H1 (cell line): Measurements from ENCODE around the gene PRELID2. TPM values are rescaled to one million over a fixed set of nuclear protein-coding genes. Genes with fewer than 3 reads are reported as not detected.

Experiments
- CTCF ChIA-PET: fragments of 300-600 bp; sonication (Branson Sonifier 250); formaldehyde crosslinking; loops from one replicate; lab custom pipeline; 2021; ENCODE audit not compliant: partially characterized antibody; lab: Charles Lee
- POLR2A ChIA-PET: fragments of 300-600 bp; sonication (Branson Sonifier 250); formaldehyde crosslinking; loops from one replicate; lab custom pipeline; 2021; ENCODE audit warnings: inconsistent platforms; ENCODE audit not compliant: partially characterized antibody; lab: Charles Lee
- DNase-seq, 2 experiments: peaks; one replicate each; pipeline versions ENCODE4 v3.0.0 to v3.0.0-alpha.2; 2010 to 2022; ENCODE audit warnings: low spot score in 2 of 2, low read depth in 1 of 2, mixed read lengths in 1 of 2
- FAIRE-seq: peaks from 2 replicates; lab custom pipeline; 2011; peaks lifted over from hg19 to GRCh38; lab: Jason Lieb, UNC
- H2AFZ ChIP-seq: 2 replicates; pipeline ENCODE4 v1.8.1; 2012; ENCODE audit warnings: low read length, inconsistent platforms
- H2AK5ac ChIP-seq: 2 replicates; pipeline ENCODE4 v1.6.1; 2013; ENCODE audit warnings: low read depth, low read length
- H2BK120ac ChIP-seq: replicated peaks from 2 replicates; pipeline ENCODE3; 2013; ENCODE audit warnings: low read depth, low read length, inconsistent platforms
- H2BK12ac ChIP-seq: 2 replicates; pipeline ENCODE4 v1.6.1; 2013; ENCODE audit warnings: low read depth, low read length
- H2BK15ac ChIP-seq: 2 replicates; pipeline ENCODE4 v1.6.1; 2013; ENCODE audit warnings: low read length
- H2BK20ac ChIP-seq: 2 replicates; pipeline ENCODE4 v1.6.1; 2013; ENCODE audit warnings: low read length
- H2BK5ac ChIP-seq: 2 replicates; pipeline ENCODE4 v1.6.1; 2013; ENCODE audit warnings: low read depth, low read length
- H3K14ac ChIP-seq: 2 replicates; pipeline ENCODE4 v1.6.1; 2013; ENCODE audit warnings: inconsistent platforms; ENCODE audit not compliant: insufficient read length
- H3K18ac ChIP-seq: 2 replicates; pipeline ENCODE4 v1.6.1; 2013; ENCODE audit warnings: low read length; ENCODE audit errors: extremely low read depth
- H3K23ac ChIP-seq: 2 replicates; pipeline ENCODE4 v1.6.1; 2013; ENCODE audit warnings: inconsistent platforms; ENCODE audit not compliant: insufficient read length
- H3K23me2 ChIP-seq: 2 replicates; pipeline ENCODE4 v1.6.1; 2013; ENCODE audit warnings: low read depth, low read length
- H3K27ac ChIP-seq: 2 replicates; pipeline ENCODE4 v1.6.1; 2011; ENCODE audit warnings: low read depth, low read length, inconsistent platforms
- H3K27me3 ChIP-seq, 4 experiments: replicated peaks in 1 of 4; 1 replicate in 1 of 4; 2 replicates in 3 of 4; pipeline versions ENCODE4 v1.6.1 to v1.8.1; 2011 to 2013; ENCODE audit warnings: low read length in 3 of 4, mild to moderate bottlenecking in 3 of 4, inconsistent platforms in 2 of 4, mixed read lengths in 2 of 4, moderate library complexity in 1 of 4; ENCODE audit not compliant: control insufficient read depth in 3 of 4, insufficient read depth in 3 of 4; ENCODE audit errors: extremely low read depth in 1 of 4
- H3K36me3 ChIP-seq, 4 experiments: 2 replicates each; pipeline versions ENCODE4 v1.6.1 to v1.8.1; 2011 to 2013; ENCODE audit warnings: mild to moderate bottlenecking in 4 of 4, low read length in 3 of 4, moderate library complexity in 2 of 4, control low read depth in 1 of 4, inconsistent platforms in 1 of 4; ENCODE audit not compliant: insufficient read depth in 4 of 4, control insufficient read depth in 2 of 4
- H3K4ac ChIP-seq: replicated peaks from 2 replicates; pipeline ENCODE3; 2013; ENCODE audit warnings: low read length, low read depth, mixed read lengths, inconsistent platforms; ENCODE audit not compliant: insufficient read length
- H3K4me1 ChIP-seq, 4 experiments: replicated peaks in 1 of 4; 1 replicate in 1 of 4; 2 replicates in 3 of 4; pipeline versions ENCODE4 v1.6.1 to v1.8.1; 2011 to 2013; ENCODE audit warnings: low read length in 3 of 4, inconsistent platforms in 2 of 4, mixed read lengths in 1 of 4; ENCODE audit not compliant: insufficient read depth in 4 of 4, control insufficient read depth in 3 of 4
- H3K4me2 ChIP-seq, 2 experiments: 2 replicates each; pipeline versions ENCODE4 v1.6.1 to v1.8.1; 2011 to 2013; ENCODE audit warnings: low read depth in 2 of 2, low read length in 2 of 2, control low read depth in 1 of 2, inconsistent platforms in 1 of 2, mild to moderate bottlenecking in 1 of 2; ENCODE audit not compliant: insufficient read depth in 1 of 2
- H3K4me3 ChIP-seq, 4 experiments: fragments of 200-600, 300-600 bp in 1 of 4; sonication (generic), shearing (Covaris generic), sonication (Bioruptor Twin) in 1 of 4; 2 replicates each; pipeline versions ENCODE4 v1.5.1 to v1.8.1; 2011 to 2016; ENCODE audit warnings: low read length in 4 of 4, low read depth in 3 of 4, control low read depth in 2 of 4, inconsistent platforms in 2 of 4, mild to moderate bottlenecking in 2 of 4, mixed read lengths in 1 of 4, moderate library complexity in 1 of 4; ENCODE audit not compliant: insufficient read depth in 2 of 4; ENCODE audit errors: extremely low read depth in 1 of 4
- H3K56ac ChIP-seq: replicated peaks from 2 replicates; pipeline ENCODE3; 2013; ENCODE audit warnings: low read depth, mild to moderate bottlenecking, mixed read lengths, low read length, inconsistent platforms; ENCODE audit not compliant: insufficient read length
- H3K79me1 ChIP-seq: 2 replicates; pipeline ENCODE4 v1.6.1; 2013; ENCODE audit warnings: low read depth, low read length, control low read depth
- H3K79me2 ChIP-seq, 2 experiments: 2 replicates each; pipeline versions ENCODE4 v1.6.1 to v1.8.1; 2012 to 2013; ENCODE audit warnings: low read length in 2 of 2, mild to moderate bottlenecking in 2 of 2, inconsistent platforms in 1 of 2; ENCODE audit not compliant: insufficient read depth in 2 of 2, control insufficient read depth in 1 of 2
- H3K9ac ChIP-seq, 4 experiments: replicated peaks in 1 of 4; 1 replicate in 1 of 4; 2 replicates in 3 of 4; pipeline versions ENCODE4 v1.6.1 to v1.8.1; 2011 to 2013; ENCODE audit warnings: low read depth in 3 of 4, low read length in 3 of 4, control low read depth in 2 of 4, mild to moderate bottlenecking in 2 of 4, moderate library complexity in 2 of 4, inconsistent platforms in 1 of 4; ENCODE audit errors: extremely low read depth in 1 of 4
- H3K9me3 ChIP-seq, 2 experiments: 2 replicates each; pipeline versions ENCODE4 v1.6.1 to v1.8.1; 2012 to 2013; ENCODE audit warnings: mild to moderate bottlenecking in 2 of 2, moderate library complexity in 2 of 2, control low read depth in 1 of 2, inconsistent platforms in 1 of 2, low read depth in 1 of 2, low read length in 1 of 2, mixed read lengths in 1 of 2; ENCODE audit not compliant: insufficient read depth in 2 of 2
- H4K20me1 ChIP-seq, 2 experiments: replicated peaks in 1 of 2; 2 replicates each; pipeline versions ENCODE3 to v1.8.1; 2011 to 2013; ENCODE audit warnings: inconsistent platforms in 2 of 2, low read length in 2 of 2, mild to moderate bottlenecking in 1 of 2; ENCODE audit not compliant: insufficient read depth in 2 of 2, control insufficient read depth in 1 of 2
- H4K5ac ChIP-seq: 2 replicates; pipeline ENCODE4 v1.6.1; 2013; ENCODE audit warnings: low read length, low read depth, mixed read lengths, inconsistent platforms; ENCODE audit not compliant: insufficient read length
- H4K8ac ChIP-seq: 2 replicates; pipeline ENCODE4 v1.8.0; 2013; ENCODE audit warnings: mild to moderate bottlenecking, moderate library complexity, low read length, inconsistent platforms; ENCODE audit not compliant: insufficient read depth; ENCODE audit errors: extremely low read depth
- H4K91ac ChIP-seq: replicated peaks from 2 replicates; pipeline ENCODE3; 2013; ENCODE audit warnings: low read length, mixed read lengths, inconsistent platforms; ENCODE audit not compliant: insufficient read length
- CBX5 ChIP-seq: fragments of 300-800, 300-1000 bp; sonication (generic); IDR thresholded peaks from 2 replicates; pipeline ENCODE4 v1.7.1; 2016; ENCODE audit warnings: antibody characterized with exemption, low read length, low read depth
- POLR2AphosphoS5 ChIP-seq: IDR thresholded peaks from 2 replicates; pipeline ENCODE4 v1.6.1; 2011; ENCODE audit warnings: low read depth, low read length
- SP4 ChIP-seq: IDR thresholded peaks from 2 replicates; pipeline ENCODE4 v1.6.1; 2012; ENCODE audit warnings: low read length, inconsistent platforms
- TEAD4 ChIP-seq: IDR thresholded peaks from 2 replicates; pipeline ENCODE4 v1.6.1; 2012; ENCODE audit warnings: low read depth, low read length, inconsistent platforms, mixed read lengths
- polyA plus RNA-seq, 7 experiments: library from polyadenylated mRNA; depleted of rRNA in 3 of 7; stranded (reverse) in 5 of 7; unstranded in 2 of 7; fragments of >200 nt in 5 of 7; fragments of 200-250 nt in 2 of 7; gene quantifications; 1 replicate in 5 of 7; 2 replicates in 1 of 7; 4 replicates in 1 of 7; pipeline versions ENCODE4 v1.2.1 to v1.2.3, GENCODE V29; 2011 to 2013; ENCODE audit warnings: missing spikeins in 2 of 7, mixed read lengths in 2 of 7
- total RNA-seq: library from RNA; stranded (reverse); fragmentation: NEBNext Ultra II Directional; extraction: Animal tissue kit (Norgen Biotek cat#: 25700); gene quantifications from 2 replicates; pipeline ENCODE4 v1.2.1, GENCODE V29; 2021

PRELID2 gene
- total and polyA plus RNA-seq, 2 of the 8 experiments (the other 6 are each of a cell fraction or from before 2014, with no cell fraction given) = 2.2 to 7.8 TPM

DNA sequence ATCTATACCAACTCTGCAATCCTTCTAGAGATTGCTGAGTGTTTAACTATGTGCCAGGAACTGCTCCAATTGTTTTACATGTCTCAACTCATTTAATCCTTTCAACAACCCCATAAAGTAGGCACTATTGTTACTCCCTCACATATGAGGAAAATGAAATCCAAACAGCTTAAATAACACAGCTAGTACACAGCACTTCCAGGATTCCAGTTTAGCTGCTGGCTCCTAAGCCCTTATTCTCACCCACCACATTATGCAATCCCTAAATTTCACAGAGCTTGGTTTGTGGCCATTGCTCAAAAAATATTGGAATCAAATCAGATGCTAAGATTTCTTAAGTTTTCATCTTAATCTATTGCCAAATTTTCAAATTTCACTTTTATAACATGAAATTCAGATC is 84.9 kb downstream of the PRELID2 start:
- FAIRE-seq = no peak
- TF ChIP-seq TEAD4 = no peak
- TF ChIP-seq POLR2AphosphoS5 = no peak
- no peak for TF ChIP-seq SP4
- no peak for TF ChIP-seq CBX5
- Histone ChIP-seq H4K20me1 (no peaks in the 10 kb centered on the region), H2BK15ac (no peak overlapping the region), H3K56ac (no peak overlapping the region), H3K27me3 (no peaks in the 10 kb centered on the region), H2AFZ (no peak overlapping the region), H2BK5ac (no peak overlapping the region), H3K27ac (no peak overlapping the region), H3K14ac (no peak overlapping the region), H3K18ac (no peak overlapping the region), H3K9ac (no peak overlapping the region), H3K23me2 (no peaks in the 10 kb centered on the region), H2BK12ac (no peak overlapping the region), H3K79me2 (no peaks in the 10 kb centered on the region), H4K8ac (no peak overlapping the region), H3K79me1 (no peaks in the 10 kb centered on the region), H3K4me1 (no peaks in the 10 kb centered on the region), H3K4me2 (no peak overlapping the region), H2BK120ac (no peak overlapping the region), H4K5ac (no peak overlapping the region), H3K9me3 (no peaks in the 10 kb centered on the region), H3K23ac (no peak overlapping the region), H2BK20ac (no peak overlapping the region), H3K4me3 (no peak overlapping the region), H2AK5ac (no peak overlapping the region), H4K91ac (no peak overlapping the region), H3K4ac (no peak overlapping the region), H3K36me3 (no peaks in the 10 kb centered on the region)
- ChIA-PET POLR2A (no interaction called here), CTCF (interaction anchor here (0.6 kb wide), 1 partner anchor 1271 kb away, joined by 4 read pairs; no protein-coding TSS in a partner anchor)
- no peak for DNase-seq
